Stimulated activated CD8-positive, alpha-beta memory T cell treated with anti-CD3 and anti-CD28 coated beads, Interleukin-12 subunit alpha, Interleukin-12 subunit beta, amount 100 ng/mL, for 24 hours (primary cell): Measurements from ENCODE around the gene IFT88.
"Not testable (repeated sequence)": the region's sequence is repeated elsewhere in the genome, so short reads cannot be mapped to it uniquely, and the experiment has no call there.

Experiments
- DNase-seq: peaks from one replicate; pipeline ENCODE4 v3.0.0-alpha.2; 2020; ENCODE audit errors: extremely low read depth

IFT88 gene

GRCh38 chr13:20636079-20636478, 69.1 kb downstream of the IFT88 start:
- DNase-seq: no peak

- no peak for DNase-seq
These were observed 70.9 kb downstream of the IFT88 start for GRCh38 chr13:20637811-20638210.

DNA sequence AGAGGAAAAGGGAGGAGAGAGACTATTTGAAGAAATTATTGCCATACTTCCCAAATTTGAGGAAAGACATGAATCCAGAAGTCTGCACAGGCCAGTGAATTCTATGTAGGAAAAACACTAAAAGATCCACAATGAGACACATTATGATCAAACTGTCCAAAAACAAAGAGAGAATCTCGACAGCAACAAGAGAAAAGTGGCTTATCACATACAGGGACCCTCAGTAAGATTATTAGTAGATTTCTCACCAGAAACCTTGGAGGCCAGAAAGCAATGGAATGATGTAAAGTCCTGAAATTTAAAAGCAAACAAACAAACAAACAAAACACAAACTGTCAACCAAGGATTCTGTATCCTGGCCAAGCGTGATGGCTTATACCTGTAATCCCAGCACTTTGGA, 80.8 kb downstream of the IFT88 start:
- DNase-seq: no peak

- DNase-seq: no peak
These were observed 86.0 kb downstream of the IFT88 start for GRCh38 chr13:20652946-20653345.

- DNase-seq: no peak
These were observed 87.2 kb downstream of the IFT88 start for GRCh38 chr13:20654156-20654555.

DNA sequence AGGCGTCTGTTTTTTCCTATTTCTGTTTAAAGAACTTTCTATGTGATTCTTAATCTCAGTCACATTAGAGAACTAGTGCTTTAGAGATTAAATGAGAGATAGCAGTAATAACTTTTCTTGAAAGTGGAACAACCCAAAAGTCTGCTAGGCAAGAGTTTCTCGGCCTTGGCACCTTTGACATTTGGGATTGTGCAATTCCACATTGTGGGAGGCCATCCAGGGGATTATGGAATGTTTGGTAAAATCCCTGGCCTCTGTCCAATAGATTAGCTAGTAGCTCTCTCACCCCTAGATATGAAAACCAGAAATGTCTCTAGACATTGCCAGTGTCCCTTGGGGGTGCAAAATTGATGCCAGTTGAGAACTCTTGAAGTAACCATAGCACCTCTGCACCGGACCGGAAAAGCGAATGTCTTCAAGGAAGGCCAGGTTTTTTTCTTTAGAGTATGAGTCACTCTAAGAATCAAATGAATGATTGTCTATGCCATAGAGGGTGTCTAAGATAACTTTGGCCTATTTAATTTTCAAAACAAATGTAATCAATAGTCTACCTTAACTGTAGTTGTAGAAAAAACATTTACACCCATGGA, 91.6 kb downstream of the IFT88 start:
- no peak for DNase-seq

- no peak for DNase-seq
These were observed 97.4 kb downstream of the IFT88 start for GRCh38 chr13:20664351-20664750.

- no peak for DNase-seq
These were observed 100.0 kb downstream of the IFT88 start for GRCh38 chr13:20666948-20667347.

DNA sequence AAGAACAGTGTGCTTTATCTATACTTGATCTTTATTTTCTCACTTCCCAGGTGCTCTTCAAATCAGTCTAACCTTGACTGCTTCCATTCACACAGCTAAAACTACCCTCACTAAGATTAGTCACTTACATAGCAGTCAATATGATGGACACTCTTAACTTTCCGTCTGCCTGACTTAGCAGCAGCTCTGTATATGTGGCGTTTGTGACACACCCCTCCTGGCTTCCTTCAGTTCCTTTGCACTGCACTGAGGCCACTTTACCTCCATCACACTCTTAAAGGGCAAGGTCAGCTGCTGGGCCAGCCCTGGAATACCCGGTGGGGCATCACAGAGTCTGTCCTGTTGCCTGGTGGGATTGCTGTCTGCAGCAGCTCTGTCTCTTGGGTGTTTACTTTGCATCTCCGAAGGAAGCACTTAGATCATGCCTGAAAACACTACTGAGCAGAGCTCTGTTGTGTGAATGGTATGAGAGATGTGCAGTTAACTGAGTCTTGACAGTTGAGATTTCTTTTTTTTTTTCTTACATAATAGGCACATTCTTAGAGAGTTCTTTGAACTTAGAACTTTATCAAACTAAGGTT, 101.0 kb downstream of the IFT88 start:
- no peak for DNase-seq

GRCh38 chr13:20669162-20669561, 102.2 kb downstream of the IFT88 start:
- DNase-seq: no peak

GRCh38 chr13:20671789-20672188, 104.8 kb downstream of the IFT88 start:
- DNase-seq: no peak

- no peak for DNase-seq
These were observed 105.8 kb downstream of the IFT88 start for GRCh38 chr13:20672772-20673171.

DNA sequence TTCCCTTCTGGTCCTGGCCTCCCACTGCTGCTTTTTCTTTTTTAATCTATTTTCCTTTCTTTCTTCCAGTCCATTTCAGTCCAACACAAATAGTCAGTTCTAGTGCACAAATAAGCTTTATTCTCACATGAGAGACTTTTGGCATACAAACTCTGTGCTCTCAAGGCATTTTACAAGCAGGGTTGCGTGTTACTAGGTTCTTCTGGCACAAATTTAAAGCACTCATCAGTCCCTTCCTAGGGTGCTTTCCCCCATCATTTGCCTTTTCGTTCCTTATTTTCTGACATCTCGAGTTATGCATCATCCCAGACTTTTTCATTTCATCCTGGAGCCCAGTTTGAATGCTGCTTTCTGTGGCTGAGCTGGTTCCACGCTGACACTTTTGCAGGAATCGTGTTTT, 106.8 kb downstream of the IFT88 start:
- no peak for DNase-seq

GRCh38 chr13:20676213-20676612, 109.3 kb downstream of the IFT88 start:
- DNase-seq: no peak

- DNase-seq: not testable (repeated sequence)
These were observed 111.6 kb downstream of the IFT88 start for GRCh38 chr13:20678606-20679005.

DNA sequence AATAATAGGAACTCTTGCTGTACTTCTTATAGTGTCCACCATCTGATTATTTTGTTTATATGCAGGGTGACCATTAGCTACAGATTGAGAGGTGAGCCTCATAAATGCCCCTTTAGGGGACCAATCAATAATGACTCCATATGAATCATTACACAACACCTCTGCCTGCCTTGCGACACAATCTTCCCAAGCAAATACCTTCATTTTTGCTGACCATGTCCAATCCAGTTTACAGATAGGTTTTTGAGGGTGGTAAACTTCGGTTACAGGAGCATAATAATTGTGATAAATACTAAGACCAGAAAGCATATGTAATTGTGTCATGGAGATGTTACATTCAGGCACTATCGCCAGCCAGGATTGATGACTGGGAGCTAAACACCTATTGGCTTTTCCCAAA, 112.9 kb downstream of the IFT88 start:
- no peak for DNase-seq

- DNase-seq: no peak
These were observed 113.6 kb downstream of the IFT88 start for GRCh38 chr13:20680416-20681080.

- not testable (repeated sequence) for DNase-seq
These were observed 114.5 kb downstream of the IFT88 start for GRCh38 chr13:20681481-20681880.

DNA sequence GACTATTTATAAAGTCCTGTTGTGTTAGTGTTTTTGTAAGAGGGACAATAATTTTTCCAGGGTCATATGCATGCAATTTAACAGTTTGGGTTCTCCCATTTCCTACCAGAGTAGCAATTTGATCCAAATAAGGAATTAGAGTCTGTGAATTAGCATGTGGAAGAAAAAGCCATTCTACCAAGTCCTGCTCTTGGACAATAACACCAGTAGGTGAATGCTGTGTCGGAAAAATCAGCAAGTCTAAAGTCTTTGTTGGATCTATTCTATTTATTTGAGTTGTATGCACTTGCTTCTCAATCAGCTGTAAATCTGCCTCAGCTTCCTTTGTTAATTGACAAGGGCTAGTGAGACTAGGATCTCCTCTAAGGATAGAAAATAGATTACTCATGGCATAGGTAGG, 115.1 kb downstream of the IFT88 start:
- no peak for DNase-seq

- DNase-seq: no peak
These were observed 117.1 kb downstream of the IFT88 start for GRCh38 chr13:20684041-20684440.

DNA sequence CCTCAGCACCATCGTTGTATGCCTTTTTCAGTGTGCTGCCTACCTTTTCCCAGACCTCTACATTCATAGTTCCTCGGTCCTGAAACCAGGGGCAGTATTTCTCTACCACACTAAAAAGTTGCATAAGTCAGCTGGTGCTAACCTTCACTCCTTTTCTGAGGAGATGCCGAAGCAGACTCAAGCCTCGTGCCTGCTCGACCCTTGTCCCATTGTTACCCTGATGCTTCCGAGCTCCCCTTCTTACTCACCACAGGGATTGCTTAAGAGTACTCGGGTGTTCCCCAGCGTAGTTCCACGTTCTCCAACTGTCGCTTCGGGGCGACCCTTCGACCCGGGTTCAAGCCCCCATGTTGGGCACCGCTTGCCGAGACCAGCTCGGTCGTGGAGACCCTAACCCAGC, 117.6 kb downstream of the IFT88 start:
- no peak for DNase-seq

GRCh38 chr13:20685092-20685491, 118.1 kb downstream of the IFT88 start:
- DNase-seq: no peak

DNA sequence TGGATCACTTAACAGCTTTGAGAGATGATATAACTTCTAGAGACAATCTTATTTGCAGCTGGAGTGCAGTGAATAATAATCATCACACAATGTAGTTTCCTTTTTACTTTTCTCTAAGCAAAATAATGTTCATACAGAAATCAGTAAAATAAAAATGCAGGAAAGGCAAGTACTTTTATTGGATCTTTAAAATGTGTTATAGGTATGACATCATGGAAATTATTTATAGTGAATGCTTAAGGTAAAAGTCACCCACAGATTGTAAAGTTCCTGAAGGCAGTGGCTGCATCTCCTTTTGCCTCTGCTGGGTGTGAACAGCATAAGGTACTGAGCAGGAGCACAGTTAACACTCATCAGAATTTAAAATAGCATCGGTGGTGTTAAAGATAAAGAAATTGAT, 119.2 kb downstream of the IFT88 start:
- DNase-seq: no peak
